T1000 (cell line): Measurements from ENCODE around the gene KIF16B.
"Not testable (repeated sequence)": the region's sequence is repeated elsewhere in the genome, so short reads cannot be mapped to it uniquely, and the experiment has no call there.

Source experiments
- DNase-seq: peaks from one replicate; lab custom pipeline; 2025; ENCODE audit warnings: mixed read lengths; lab: John Stamatoyannopoulos, UW

KIF16B gene

DNA sequence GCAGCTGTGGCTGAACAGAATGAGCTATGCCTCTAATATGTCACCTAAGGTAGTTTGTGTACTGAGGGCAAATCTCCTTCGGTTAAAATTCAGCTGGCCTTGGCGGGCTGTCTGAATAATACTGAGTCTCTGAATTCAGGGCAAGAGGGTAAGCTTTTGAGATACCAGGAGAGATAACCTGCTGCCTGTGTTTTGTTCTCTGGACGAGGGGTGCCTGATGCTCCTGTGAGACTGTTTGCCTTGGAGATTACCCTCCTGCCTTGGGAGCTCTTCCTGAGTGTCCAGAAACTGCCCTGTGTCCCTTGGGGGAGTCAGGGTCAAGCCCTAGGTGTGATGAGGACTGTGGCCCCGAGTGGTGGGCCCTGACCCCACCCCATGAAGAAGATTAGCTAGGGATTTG, 282.9 kb downstream of the KIF16B start:
- no peak for DNase-seq

DNA sequence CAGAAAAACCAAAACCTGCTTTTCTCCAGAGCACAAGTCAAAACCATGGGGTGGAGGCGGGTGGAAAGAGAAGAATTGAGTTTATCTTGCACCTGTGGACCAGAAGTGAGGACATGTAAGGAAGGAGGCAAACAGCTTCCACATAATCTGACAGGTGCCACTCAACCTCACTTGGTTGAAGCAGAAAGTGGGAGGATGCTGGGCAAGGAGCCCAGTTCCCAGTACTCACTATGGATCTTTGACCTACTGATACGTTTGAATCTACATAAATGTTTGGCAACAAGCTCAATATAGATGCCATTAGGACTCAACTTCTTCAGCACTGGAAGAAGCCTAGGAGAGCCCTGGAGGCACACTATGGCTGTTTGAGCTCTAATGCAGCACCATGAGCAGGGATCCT, 285.5 kb downstream of the KIF16B start:
- no peak for DNase-seq

DNA sequence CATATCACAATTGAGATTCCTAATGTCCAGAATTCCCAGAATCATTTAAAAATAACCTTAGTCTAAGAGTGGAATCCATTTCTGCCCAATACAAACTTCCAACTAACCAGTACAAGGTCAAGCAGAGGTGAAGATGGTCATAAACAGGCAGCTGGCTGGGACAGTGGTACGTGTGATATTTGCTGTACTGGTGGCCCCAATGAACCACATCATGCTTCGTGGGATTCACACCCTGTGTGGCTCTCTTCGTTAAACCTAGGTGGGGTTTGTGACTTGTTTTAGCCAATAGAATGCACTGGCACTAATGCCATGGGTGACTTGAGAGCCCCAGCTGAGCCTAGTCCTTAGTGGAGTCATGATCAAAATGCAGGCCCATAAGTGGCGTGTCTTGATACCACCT, 286.6 kb downstream of the KIF16B start:
- no peak for DNase-seq

DNA sequence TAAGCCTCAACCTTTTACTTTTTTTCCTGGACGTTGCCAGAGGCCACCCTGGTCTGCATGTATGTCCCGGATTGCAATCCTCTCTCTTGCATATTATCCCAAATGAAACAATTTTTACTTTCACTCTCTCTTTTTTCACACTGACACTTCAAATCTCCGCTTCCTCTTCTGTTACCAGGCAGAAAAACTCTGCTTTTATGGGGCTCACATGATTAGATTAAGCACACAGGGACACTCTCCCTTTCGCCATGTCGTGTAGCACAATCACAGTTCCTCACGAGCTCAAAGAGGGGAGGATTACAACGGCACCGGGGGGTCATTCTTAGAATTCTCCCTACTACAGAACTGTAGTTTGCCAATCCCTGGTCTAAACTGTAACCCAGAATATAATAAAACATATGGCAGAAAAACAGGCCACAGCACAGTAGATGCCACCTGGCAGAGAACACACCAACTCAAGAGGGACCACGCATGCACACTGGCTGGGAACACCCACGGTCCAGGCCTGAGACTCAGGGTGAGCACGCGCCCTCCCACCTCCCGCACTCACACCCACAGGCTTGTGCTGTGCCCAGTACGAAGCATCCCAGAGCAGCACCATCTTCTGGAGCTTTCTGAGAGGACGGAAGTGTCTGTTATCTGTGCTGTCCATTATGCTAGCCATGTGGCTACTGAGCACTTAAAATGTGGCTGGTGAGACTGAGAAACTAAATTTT, 288.7 kb downstream of the KIF16B start:
- no peak for DNase-seq

DNA sequence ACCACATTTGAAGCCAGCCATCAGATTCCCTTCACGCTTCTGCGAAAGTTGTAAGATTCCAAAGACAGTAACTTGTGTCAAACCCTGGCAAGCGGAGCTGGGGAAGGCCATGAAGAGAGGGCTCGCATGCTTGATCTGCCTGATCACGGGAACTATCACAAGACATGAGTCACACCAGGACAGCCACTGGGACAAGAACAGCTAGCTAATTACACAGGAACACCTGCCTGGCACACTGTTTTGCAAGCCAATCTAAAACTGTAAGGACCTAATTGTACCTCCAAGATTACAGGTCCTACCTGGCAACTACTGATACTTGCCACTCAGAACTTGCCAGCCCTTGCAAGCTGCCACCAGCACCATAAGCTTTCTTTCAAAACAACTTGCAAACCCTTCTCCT, 289.3 kb downstream of the KIF16B start:
- no peak for DNase-seq

DNA sequence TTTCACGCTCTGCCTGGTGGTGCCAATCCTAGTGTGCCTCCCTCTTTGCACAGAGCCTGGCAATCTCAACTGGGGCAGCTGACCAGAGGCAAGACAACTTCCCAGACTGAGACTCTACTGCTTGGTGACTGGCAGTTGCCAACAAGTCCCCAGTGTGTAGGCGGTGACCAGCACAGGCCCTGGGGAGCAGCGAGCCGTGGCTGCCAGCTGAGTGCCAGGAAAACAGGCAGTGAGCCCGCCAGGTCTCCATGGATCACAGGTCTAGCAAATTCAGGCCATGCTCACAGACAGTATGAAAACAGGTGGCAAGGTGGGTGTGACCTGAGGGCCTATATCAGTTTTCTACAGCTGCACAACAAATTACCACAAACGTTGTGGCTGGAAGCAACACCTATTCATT, 289.9 kb downstream of the KIF16B start:
- DNase-seq, result no peak

DNA sequence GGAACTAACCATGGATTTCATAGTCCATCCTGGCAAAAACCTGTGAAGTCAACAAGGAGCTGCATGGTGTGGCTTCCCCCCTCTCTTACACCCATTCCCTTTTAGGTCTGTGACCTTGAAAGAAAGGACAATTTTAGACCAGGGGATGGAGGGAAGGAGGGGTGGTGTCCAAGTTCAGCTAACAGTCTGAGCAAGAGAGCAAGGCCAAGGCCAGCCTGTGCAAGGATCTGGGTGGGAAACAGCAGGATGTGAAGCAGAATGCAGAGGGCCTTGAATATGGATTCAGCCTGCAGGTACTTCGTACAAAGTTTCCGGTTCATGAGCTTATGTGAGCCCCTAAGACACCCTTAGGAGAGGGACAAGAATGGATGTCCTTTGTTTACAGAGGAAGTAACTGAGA, 293.0 kb downstream of the KIF16B start:
- no peak for DNase-seq

DNA sequence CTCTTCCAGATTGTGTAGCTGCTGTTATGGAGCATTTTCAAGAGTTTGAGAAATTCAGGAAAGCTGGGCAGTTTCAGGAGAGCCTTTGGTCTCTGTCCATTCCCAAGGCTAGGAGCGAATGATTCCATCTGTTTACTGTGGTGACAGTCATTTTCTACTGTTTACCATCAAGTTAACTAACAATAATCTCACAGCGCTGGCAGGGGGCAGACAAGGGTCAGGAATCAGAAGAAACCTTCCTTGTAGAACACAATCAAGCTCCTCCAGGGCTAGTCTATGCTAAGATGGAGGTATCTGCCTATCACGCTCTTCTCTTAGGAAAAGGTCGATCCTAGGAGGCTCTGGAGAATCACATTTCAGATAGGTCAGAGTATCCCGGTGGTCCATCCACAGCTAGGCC, 293.9 kb downstream of the KIF16B start:
- no peak for DNase-seq

DNA sequence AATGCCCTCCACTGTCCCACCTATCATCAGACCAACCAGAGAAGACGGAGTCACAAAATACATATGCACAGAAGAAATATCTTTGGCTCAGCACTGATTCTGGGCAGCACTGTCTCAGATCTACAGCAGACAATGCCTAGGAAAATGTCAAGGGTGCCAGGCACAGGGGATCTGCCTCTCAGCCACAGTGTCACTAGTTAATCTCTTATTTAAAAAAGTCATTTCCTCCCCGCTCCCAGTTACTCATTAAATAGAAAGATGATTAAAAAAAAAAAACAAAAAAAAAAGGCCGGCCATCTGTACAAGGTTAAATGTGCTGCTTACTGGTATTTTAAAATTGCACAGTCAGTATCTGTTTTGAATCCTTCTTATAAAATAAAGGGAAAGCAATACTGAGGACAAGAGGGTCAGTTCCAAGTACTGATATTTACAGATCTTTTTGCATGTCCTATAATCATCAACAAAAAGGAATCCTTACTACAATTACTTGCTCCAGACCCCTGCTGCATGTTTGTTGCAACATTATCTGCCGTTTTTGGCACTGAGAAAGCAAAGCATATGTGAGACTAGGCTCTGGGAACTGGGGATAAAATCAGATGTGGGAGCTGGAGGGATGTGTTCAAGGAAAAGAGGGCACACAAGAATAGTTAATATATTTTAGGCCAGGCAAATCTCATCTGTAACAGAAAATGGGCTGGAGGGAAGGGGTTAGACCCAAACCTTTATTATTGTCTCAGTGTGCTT, 299.3 kb downstream of the KIF16B start:
- DNase-seq, result no peak

DNA sequence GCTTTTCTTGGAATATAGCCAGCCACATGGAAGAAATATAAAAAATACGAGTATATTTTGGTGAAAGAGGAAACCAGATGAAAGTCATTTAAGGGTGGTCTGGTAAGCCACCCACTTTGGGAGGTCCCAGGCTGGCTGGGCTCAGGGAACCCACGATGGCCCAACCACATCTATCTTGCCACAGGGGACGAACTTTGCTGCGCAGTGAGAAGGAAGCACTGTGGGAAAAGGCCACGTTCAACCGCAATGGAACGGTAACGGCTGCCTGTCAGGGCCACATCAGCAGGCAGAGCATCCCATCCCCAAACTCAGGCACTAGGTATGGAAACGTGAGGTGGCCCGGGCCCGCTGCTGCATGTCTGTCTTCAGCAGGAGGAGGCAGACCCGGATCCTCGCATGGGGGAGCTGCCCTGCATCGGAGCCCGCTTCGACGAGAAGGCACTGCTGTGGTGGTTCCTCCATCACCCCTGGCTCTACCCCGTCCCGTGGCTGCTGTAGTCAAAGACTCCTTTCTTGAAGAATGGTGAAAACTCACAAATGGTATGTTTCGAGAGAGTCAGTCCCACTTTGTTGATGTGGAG, 300.4 kb downstream of the KIF16B start:
- DNase-seq, result no peak

DNA sequence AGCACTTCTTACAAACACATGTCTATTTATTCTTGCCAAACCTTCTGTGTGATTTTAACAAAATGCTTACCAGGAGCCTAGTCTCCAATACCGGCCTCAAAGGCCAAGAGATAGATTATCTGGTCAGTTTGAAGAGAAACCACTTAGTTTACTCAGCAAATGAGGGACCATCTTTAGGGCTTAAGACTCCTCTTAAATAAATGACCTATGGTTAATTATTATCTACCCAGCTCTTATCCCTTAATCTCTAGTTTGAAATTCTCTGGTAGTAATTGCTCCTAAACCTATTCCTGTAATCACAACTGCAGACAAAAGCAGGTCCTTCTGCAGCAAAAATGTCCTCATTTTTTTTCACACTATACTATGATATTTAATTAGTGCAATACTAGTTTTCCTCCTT, 301.8 kb downstream of the KIF16B start:
- DNase-seq, result no peak

DNA sequence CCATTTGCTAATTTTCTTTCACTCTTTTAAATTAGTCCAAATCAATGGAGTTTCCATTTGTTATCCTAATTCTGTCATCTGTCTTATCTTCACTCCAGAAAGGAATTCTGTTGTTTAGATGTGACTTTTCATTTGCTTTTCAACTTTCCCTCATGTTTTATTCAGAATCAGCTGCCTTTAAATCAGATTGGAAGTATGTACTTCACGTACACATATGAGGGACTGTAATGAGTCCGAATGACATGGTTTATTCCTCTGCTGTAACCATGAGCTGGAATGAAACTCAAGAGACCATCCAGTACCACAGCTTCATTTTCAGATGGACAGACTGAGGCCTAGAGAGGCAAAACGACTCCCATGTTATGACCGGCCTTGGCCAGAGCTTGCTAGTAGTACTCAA, 302.3 kb downstream of the KIF16B start:
- no peak for DNase-seq

DNA sequence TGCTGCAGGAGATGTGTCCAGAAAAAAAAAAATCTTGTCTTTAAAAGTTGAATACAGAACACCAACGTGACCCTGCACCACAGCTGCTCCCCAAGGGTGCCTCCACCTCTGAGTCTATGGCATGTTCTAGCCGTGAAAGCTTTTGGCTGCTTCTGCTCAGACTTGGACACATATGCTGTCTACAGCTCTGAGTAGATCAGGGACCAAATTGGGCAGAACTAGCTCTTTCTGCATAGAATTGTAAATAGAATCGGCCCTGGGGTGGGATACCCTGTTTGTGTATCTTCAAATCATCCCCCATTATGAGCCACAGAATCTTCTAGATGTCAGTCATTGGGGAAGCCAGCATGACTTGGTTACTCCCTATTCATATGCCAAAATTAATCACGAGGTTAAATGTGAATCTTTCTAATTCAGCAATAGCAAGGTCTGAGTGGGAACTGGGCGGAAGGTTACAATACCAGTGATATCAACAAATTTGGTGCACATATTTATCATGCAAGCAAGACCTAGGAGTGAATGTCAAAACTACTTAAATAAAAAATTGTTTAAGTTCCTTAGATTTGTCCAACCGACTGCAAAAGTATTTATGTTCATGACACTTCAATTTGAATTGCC, 302.8 kb downstream of the KIF16B start:
- DNase-seq, result no peak

DNA sequence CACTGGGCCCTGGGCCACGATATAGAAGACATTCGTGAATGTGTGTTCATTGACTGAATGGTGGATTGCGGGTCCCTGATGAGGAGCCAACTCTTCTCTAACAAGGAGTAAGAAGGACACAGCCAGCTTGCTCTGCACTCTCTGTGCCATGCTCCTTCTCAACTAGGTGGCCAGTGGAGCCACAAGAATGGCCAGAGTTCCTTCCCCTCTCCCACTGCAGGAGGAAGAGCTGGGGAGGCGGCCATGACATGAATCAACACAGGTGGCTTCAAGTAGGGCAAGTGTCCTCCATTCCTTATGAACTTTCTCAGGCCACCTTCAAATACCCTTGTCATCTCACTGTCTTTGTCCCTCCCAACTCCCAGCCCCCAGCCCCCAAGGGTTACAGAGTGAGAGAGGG, 305.7 kb downstream of the KIF16B start:
- no peak for DNase-seq

DNA sequence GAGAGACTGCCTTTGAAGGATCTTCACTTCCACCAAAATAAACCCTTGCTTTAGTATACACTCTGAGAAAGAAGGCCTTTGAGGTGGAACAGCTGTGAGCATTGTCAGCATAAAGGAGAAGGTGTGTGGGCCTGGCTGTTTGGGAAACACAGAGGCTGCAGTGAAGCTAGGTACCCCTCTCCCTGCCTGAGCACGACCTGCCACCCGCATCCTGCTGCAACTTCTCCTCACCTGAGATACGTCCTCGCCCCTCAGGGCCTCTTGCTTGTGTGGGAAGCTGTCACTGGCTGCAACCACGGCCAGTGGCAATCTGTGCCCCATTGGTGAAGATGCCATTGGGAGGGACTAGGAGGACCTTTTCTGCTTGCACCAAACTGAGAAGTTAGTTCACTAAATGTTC, 307.9 kb downstream of the KIF16B start:
- no peak for DNase-seq

DNA sequence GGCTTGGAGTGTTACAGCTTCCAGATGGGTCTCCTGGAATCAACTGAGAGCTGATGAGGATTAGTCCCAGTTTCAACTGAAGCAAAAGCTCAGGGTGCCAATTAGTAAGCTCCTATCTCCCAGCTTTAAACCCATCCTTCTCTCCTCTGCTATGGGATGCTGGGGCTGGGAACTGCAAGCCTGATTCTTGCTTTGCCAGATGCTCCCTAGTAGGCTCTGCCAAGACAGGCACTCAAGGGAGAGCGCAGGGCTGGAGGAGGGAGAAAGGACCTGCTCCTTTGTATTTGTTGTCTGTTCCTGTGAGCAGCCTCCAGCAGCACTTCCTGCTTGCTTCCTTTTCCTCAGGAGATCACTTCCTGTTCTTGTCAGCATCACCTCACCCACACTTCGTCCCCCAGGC, 309.7 kb downstream of the KIF16B start:
- no peak for DNase-seq

DNA sequence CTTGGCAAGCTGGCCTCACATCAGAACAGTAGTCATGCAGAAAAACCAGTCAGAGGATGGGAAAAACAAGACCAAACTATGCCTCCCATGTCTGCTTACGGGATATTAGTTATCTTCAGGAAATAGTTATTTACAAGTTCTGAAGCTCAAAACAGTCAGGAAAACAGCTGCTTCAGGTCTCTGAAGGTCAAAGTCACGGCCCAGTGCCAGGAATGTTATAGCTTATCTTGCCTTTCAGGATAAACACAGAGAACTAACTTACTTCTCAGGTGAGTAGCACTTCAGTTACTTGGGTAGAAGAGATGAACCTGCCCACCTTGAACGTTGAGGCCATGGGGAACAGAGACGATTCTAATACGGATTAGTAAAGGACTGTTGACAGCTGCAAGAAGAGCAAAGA, 310.7 kb downstream of the KIF16B start:
- DNase-seq, result no peak

DNA sequence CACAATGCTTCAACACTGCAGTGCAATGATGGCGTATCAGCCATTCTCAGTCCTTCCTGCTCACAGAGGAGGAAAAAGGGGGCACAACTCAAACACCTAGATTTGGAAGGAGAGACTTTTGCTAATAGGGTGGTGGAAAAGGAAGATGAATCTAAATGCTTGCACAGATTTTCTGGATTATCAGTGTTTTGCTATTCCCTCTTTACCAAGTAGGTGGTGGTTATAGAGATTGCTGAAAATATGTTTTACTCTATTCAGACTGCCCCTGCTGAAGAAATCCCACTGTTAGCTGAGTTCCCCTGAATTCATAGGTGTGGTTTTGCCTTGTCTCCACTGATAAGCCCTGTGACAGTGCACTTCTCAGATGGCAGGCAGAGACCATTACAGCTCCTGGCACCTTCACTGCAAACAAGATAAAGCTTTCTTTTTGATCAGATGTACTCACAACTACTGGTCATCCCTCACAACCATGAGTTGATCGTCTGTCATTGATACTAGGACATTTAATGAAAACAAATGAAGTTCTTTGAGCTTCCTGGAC, 311.4 kb downstream of the KIF16B start:
- DNase-seq, result no peak

DNA sequence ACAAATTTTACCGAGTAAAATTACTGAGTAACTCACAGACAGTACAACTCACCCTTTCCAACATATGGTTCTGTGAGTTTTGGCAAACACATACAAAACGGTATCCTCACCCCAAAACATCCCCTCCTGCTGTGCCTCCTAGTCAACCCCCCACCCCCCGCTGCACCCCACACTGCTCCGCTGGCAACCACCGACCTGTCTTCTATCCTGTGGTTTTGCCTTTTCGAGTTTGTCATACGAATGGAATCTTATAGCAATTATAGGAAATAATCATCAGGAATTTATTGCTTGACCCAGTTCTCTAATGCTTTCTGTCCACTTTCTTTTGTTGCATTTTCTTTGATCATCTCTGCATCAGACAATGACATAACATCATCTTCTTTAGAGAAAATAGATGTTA, 312.3 kb downstream of the KIF16B start:
- DNase-seq, result peak; percentile 69

DNA sequence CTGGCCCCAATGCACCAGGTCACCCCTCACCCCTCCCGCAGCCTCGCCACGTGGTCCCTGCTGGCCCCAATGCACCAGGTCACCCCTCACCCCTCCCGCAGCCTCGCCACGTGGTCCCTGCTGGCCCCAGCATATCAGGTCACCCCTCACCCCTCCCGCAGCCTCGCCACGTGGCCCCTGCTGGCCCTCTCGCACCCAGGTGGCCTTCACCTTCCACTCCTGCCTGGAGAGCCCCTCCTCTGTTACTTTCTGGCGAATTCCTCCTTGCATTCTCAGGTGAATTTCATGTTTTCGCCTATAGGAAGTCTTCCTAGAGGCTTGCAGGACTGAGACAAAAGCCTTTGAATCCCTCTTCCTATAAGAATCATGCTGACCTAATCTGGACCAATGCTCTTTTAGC, 313.1 kb downstream of the KIF16B start:
- not testable (repeated sequence) for DNase-seq

DNA sequence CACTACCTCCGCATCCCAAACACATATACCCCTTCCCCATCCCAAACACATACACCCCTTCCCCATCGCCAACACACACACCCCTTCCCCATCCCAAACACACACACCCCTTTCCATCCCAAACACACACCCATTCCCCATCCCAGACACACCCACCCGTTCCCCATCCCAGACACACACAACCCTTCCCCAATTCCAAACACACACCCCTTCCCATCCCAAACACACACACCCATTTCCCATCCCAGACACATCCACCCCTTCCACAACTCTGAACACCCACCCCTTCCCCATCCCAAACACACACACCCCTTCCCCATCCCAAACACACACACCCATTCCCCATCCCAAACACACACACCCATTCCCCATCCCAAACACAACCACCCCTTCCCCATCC, 314.5 kb downstream of the KIF16B start:
- no peak for DNase-seq

DNA sequence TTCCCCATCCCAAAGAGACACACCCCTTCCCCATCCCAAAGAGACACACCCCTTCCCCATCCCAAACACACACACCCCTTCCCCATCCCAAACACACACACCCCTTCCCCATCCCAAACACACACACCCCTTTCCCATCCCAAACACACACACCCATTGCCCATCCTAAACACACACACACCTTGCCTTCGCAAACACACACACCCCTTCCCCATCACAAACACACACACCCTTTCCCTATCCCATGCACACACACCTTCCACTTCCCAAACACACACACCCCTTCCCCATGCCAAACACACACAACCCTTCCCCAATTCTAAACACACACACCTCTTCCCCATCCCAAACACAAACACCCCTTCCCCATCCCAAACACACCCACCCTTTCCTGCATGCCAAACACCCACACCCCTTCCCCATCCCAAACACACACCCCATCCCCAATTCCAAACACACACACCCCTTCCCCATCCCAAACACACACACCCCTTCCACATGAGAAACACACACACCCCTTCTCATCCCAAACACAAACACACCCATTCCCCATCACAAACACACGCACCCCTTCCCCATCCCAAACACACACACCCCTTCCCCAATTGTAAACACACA, 315.3 kb downstream of the KIF16B start:
- no peak for DNase-seq
